Stimulated activated CD4-positive, alpha-beta T cell treated with anti-CD3 and anti-CD28 coated beads, Interleukin-2, amount 100 ng/mL, for 4 hours (primary cell): ENCODE data around the gene ZDHHC24.
"Not testable (repeated sequence)": the region's sequence is repeated elsewhere in the genome, so short reads cannot be mapped to it uniquely, and the experiment has no call there.

Experiments used
- DNase-seq: peaks from one replicate; pipeline ENCODE4 v3.0.0-alpha.2; 2020; ENCODE audit warnings: low read depth

Gene ZDHHC24

DNA sequence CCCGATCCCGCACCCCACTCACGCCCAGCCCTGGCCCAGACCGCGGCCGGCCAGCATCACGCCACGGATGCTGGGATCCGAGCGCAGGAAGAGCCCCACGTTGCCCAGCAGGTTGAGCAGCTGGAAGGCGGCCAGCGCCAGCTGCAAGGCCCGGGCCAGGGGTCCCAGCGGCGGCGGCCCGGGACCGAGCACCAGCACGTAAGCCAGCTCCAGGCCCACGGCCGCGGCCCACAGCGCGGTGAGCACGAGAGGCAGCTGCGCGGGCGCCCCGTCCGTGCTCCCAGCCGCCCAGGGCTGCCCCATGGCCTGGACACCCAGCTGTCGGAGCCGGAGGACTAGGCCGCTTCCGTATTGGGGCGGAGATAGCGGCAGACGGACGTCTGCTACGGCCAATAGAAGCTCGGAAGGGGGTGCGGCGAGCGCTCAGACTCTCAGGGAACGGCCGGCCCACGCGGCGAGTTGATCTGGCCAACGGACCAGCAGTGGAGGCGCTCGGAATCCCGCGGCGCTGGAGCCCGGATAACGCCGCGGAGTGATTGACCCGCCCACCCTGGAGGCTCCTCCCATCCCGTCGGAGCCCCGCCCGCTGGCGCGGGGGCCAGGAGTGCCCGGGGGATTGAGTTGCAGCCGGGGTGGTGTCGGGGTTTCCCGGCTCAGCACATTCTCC lies at the start of gene ZDHHC24:
ZDHHC24 (minus strand) TSS at position 348 of the 667 bp plus-strand sequence; CDS start at position 303, 45 bp downstream.
- DNase-seq: peak; percentile 64

DNA sequence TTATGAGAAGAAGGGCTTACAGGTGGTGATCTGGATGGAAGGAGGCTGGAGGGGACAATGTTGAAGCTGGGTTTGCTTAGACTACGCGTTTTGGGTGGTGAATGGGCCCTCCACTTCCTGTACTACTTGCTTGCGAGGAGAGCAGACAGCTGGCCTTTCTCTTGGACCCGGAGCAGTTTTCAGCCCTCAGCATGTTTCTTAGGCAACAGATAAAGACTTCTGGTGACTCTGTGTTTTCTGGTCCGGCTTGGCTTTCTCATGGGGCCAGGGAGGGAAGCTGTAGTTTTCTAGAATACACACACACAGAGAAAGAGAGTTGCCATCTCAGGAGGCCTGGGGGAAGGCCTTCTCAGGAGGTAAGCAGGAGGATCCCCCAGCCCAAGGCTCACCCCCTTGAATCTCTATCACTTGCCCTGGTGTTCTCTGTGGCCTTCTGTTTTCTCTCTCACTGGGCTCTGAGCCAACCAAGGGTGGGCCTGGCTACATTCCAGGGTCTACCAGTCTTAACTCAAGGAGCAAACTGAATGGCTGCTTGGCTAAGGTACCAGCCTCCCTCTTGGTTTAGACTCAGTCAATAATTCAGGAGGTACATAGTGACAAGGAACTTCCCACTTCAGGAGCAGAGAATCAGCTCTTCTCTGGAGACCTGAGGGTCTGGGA lies 49.5 kb upstream of the ZDHHC24 start:
- DNase-seq: no peak

- no peak for DNase-seq
These were observed 47.8 kb upstream of the ZDHHC24 start for GRCh38 chr11:66593650-66594049.

- no peak for DNase-seq
These were observed 47.4 kb upstream of the ZDHHC24 start for GRCh38 chr11:66593303-66593635.

DNA sequence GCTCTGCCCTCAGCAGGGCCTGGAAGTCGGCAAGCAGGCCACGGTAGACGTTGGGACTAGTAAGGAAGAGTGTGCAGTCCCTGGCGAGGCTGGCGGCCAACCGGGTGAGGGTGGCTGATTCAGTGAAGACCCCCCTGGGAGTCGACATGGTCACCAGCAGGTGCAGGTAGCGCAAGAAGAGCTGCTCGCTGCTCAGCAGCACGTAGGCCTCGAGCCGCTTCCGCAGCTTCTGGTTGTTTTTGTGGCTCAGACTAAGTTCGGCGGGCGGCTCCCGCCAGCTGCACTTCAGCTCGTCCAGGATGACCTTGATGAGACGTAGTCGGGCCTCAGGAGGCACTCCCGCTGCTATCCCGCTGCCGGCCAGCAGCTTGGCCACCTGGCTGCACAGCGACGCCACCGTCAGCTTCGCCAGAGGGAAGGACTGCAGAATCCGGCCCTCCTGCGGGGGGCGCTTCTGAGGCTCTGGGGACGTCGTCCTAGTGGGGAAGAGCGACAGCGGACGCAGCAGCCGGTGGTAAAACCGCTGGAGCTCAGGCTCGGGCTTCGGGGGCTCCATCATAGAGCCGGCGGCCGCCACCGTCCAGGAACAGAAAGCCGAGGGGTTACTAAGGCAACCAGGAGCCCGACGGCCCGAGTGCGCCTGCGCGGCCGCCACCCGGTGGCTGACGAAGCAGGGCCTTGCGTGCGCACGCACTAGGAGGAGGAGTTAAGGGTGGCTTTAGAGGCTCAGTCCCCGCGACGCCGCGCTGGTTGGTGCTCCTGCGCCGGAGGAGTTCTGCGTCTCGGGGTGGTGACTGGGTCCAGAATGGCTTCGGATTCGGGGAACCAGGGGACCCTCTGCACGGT lies 46.8 kb upstream of the ZDHHC24 start, which contains the start of the genes CCDC87 and CCS:
CCDC87 (minus strand) TSS at position 607 of the 846 bp plus-strand sequence; CDS start at position 559, 48 bp downstream.
CCS (plus strand) TSS at position 729 of the 846 bp plus-strand sequence; CDS start at position 806, 77 bp downstream.
- peak; percentile 97 for DNase-seq

DNA sequence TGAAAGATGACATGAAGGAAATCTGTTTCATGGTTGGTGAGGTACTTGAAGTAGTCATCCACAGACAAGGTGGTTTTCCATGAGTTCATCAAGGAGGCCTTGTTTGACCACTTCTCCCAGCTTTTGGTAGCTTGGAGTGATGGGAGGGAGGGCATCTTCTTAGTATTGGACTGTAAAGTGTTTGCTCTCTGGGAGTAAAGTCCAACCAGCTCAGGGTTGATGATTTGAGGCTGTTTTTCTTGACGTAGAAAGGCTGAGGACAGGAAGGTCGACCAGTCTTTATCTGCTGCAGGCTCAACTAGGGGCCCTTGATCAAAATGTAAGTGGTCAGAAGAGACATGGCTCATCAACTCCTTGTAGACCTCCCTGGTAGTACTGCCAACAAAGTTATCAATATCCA lies 45.3 kb upstream of the ZDHHC24 start:
- DNase-seq: no peak

DNA sequence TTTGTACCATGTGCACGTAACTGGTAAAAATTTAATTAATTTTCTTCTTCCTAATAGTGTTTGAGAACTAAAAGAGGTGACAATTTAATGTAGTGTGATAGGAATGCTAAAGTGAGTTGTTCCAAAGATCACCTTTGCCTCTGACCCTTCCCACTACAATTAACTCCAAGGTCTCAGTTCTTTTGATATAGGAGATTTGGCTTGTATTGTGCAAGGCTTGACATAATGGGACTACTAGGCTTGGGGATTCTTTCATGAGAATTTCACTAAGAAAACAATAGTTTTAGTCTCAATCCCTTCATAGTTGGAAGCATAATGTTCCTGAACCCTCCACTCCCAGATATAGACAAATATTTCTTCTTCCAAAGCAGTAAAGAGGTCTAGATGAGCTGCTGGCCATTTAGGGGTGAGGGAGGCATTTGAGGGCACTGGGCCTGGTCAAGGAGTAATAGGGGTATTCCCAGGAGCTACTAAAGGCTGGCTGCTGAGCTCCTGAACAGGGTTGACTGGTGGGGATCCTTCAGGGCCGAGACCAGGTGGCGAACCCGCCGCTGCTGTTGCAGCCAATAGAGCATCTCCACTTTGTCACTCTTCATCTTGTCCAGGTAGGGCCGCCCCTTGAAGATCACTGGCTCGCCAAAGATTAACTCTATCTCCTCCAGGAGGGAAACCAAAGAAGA lies 44.3 kb upstream of the ZDHHC24 start:
- DNase-seq: no peak

DNA sequence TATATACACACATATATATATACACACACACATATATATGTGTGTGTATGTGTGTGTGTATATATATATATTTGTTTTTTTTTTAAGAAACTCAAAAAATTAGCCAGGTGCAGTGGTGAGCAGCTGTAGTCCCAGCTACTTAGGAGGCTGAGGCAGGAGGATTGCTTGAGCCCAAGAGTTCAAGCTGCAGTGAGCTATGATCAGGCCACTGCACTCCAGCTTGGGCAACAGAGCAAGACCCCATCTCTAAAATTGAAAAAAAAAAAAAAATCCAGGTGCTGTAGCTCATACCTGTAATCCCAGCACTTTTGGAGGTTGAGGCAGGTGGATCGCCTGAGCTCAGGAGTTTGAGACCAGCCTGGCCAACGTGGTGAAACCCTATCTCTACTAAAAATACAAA lies 43.5 kb upstream of the ZDHHC24 start:
- DNase-seq: not testable (repeated sequence)

DNA sequence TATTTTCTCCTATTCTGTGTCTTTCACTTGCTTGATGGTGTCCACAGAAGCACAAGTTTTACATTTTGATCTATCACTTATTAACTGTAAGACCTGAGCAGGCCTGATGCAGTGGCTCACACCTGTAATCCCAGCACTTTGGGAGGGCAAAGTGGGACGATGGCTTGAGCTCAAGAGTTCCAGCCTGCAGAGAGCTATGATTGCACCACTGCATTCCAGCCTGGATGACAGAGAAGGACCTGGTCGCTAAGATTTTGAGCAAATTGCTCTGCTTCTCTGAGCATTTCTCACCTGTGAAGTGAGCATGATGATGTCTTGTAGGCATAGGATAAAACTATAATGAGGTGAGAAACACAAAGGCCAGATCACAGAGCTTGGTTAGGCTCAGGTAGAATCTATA lies 40.3 kb upstream of the ZDHHC24 start:
- no peak for DNase-seq

GRCh38 chr11:66585447-66585846 lies 39.6 kb upstream of the ZDHHC24 start:
- DNase-seq: not testable (repeated sequence)

- DNase-seq: not testable (repeated sequence)
These were observed 36.8 kb upstream of the ZDHHC24 start for GRCh38 chr11:66582565-66583147.

DNA sequence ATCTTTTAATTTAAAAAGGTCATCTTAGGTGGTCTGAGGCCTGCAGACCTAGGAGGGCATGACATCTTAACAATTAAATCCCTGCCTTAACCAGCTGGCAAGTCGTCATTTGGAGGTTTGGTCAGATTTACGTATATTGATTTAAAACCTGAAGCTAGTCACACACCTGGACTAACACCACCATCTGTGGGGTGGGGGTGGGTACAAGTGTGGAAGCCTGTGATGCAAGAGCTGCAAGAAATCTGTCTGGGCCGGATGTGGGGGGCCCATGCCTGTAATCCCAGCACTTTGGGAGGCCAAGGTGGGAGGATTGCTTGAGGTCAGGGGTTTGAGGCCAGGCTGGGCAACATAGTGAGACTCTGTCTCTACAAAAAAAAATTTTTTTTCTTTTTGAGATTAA lies 35.4 kb upstream of the ZDHHC24 start:
- DNase-seq: no peak

DNA sequence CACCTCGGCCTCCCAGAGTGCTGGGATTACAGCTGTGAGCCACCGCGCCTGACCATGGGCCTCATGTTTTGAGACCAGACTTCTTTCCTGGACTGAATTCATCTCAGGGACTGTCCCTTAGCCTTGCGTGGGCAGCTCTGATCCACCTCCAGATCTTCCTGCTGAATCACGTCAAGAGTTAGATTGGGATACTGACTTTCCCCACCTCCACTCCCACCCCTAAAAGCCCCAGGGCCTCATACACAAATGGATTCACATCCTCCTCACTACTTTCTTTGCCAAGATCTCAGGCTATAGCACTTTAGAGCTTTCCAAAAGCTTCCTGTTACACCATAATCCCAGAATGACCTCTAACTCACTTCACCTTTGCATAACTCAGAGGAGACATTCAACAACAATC lies 35.0 kb upstream of the ZDHHC24 start:
- DNase-seq: no peak

DNA sequence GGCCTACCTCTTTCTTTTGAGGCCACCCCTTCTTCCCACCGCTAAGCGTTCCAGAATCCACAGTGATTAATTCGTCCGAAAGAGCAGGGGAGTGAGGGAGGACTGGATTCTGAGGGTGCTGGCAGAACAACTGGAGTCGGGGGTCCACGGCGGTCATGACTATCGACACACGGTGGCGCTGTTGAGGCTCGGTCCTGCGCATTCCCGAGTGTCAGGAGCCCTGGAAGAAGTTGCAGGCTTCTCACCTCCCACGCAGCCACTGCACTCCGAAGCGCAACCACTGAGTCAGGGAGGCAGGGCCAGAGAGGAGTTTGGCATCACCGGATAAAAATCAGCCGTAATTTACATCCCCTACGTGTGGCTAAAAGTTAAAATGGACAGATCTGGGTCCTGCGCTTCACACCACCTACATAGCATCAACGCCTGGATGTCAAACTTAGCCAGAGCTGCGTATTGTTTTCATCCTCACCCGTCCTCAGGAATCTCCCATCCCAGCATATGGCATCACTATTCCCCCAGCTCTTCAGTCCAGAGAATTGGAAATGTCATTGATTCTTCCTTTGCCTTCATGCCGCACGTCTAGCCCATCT lies 33.3 kb upstream of the ZDHHC24 start:
- peak; percentile 70 for DNase-seq

DNA sequence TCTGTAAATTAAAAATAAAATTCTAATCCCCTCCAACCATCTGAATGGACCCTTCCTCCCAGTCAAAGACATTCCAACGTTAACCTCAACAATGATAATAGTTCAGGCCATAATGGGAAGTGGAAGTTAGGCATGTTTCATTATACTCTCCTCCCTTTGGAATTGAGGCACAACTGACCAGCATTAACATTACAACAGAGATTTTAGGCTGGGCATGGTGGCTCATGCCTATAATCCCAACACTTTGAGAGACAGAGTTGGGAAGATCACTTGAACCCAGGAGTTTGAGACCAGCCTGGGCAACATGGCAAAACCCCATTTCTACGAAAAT lies 25.0 kb upstream of the ZDHHC24 start:
- no peak for DNase-seq

- DNase-seq: no peak
These were observed 24.4 kb upstream of the ZDHHC24 start for GRCh38 chr11:66570079-66570849.

GRCh38 chr11:66569076-66569475 lies 23.2 kb upstream of the ZDHHC24 start:
- no peak for DNase-seq

- DNase-seq: peak; percentile 44
These were observed 22.5 kb upstream of the ZDHHC24 start, which contains the start of gene CTSF for GRCh38 chr11:66568124-66568916. TSS of gene CTSF (minus strand) at chr11:66568606. CDS start at chr11:66568486, 120 bp downstream.

GRCh38 chr11:66567787-66568123 lies 21.9 kb upstream of the ZDHHC24 start:
- no peak for DNase-seq

DNA sequence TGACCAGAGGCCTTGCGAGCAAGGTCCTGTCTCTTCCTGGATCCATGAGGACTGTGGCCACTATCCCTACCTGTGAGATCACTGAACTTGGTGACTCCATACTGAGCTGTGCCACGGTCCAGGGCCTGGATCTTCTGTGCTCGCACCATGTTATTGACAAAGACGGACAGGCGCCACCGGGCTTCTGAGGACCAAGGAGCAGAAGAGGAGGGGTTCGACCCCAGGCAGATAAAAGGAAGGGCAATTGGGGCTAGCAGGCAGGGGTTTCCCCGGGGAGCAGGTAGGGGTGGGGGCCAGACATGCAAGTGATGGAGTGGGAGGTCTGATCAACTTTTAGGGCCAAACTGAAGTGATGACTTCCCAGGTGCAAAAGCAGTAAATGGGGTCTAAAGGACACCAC lies 20.4 kb upstream of the ZDHHC24 start:
- no peak for DNase-seq
